ENCODE results near the gene CYP46A1. TPM values are rescaled to one million over a fixed set of nuclear protein-coding genes. Genes with fewer than 3 reads are reported as not detected.

Gene CYP46A1
- total RNA-seq, 1 experiment from 2014 or later, result 0.36 TPM

DNA sequence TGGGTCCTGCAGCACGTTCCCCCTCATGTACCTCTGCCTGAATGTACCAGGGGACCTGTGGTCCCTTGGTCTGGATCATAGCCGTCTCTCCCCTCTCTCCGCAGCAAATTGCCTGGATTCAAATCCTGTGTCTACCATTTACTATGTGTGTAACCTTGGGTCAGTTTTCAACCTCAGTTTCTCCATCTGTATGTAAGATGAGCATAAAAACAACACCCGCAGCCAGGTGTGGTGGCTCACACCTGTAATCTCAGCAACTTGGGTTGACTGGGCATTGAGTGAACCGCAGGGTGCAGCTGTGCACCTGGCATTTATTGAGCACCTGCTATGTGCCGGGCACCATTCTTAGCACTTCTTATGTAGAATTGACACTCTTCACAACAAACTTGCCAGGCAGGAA is 14.1 kb downstream of the CYP46A1 start:
- ATAC-seq, result no peak
- H3K36me3 ChIP-seq (ENCODE audit: control insufficient read depth, insufficient read depth, low read length), result no peaks in the 10 kb centered on the region
- intact Hi-C loops (cut with micrococcal nuclease; ENCODE audit: unreplicated experiment), result no loop called here
- no peaks in the 10 kb centered on the region for H3K4me1 ChIP-seq (ENCODE audit: control insufficient read depth, insufficient read depth, low read length)
- BruUV-seq (replicated peaks), result no TSS peak
- in situ Hi-C loops (cut with HindIII; ENCODE audit: low pct_unique_long_range_greater_than_20kb, low sequenced_read_pairs), result no loop called here
- no peak for TF ChIP-seq TCF7L2 (IDR thresholded peaks at IDR 0.05; ENCODE audit: low read depth, low read length)
- no peak for TF ChIP-seq POLR2AphosphoS5 (IDR thresholded peaks at IDR 0.05; ENCODE audit: low read depth, low read length)
- TF ChIP-seq, protein P1, sequence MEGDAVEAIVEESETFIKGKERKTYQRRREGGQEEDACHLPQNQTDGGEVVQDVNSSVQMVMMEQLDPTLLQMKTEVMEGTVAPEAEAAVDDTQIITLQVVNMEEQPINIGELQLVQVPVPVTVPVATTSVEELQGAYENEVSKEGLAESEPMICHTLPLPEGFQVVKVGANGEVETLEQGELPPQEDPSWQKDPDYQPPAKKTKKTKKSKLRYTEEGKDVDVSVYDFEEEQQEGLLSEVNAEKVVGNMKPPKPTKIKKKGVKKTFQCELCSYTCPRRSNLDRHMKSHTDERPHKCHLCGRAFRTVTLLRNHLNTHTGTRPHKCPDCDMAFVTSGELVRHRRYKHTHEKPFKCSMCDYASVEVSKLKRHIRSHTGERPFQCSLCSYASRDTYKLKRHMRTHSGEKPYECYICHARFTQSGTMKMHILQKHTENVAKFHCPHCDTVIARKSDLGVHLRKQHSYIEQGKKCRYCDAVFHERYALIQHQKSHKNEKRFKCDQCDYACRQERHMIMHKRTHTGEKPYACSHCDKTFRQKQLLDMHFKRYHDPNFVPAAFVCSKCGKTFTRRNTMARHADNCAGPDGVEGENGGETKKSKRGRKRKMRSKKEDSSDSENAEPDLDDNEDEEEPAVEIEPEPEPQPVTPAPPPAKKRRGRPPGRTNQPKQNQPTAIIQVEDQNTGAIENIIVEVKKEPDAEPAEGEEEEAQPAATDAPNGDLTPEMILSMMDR (IDR thresholded peaks at IDR 0.05), result no peak
- TF ChIP-seq, protein P2, sequence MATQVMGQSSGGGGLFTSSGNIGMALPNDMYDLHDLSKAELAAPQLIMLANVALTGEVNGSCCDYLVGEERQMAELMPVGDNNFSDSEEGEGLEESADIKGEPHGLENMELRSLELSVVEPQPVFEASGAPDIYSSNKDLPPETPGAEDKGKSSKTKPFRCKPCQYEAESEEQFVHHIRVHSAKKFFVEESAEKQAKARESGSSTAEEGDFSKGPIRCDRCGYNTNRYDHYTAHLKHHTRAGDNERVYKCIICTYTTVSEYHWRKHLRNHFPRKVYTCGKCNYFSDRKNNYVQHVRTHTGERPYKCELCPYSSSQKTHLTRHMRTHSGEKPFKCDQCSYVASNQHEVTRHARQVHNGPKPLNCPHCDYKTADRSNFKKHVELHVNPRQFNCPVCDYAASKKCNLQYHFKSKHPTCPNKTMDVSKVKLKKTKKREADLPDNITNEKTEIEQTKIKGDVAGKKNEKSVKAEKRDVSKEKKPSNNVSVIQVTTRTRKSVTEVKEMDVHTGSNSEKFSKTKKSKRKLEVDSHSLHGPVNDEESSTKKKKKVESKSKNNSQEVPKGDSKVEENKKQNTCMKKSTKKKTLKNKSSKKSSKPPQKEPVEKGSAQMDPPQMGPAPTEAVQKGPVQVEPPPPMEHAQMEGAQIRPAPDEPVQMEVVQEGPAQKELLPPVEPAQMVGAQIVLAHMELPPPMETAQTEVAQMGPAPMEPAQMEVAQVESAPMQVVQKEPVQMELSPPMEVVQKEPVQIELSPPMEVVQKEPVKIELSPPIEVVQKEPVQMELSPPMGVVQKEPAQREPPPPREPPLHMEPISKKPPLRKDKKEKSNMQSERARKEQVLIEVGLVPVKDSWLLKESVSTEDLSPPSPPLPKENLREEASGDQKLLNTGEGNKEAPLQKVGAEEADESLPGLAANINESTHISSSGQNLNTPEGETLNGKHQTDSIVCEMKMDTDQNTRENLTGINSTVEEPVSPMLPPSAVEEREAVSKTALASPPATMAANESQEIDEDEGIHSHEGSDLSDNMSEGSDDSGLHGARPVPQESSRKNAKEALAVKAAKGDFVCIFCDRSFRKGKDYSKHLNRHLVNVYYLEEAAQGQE (IDR thresholded peaks at IDR 0.05; ENCODE audit: insufficient read depth in 1 of 2, low read depth in 2 of 2, low read length in 1 of 2), result no peak
- no peak for TF ChIP-seq SIN3A (IDR thresholded peaks at IDR 0.05; ENCODE audit: borderline replicate concordance, insufficient read depth, low read depth, low read length)
- H3K4me3 ChIP-seq (ENCODE audit: low read depth in 2 of 2, low read length in 2 of 2), result no peak overlapping the region
- H3K27me3 ChIP-seq (ENCODE audit: control insufficient read depth, insufficient read depth, low read length), result no peaks in the 10 kb centered on the region
- POLR2A ChIA-PET, result no interaction called here
- no peak overlapping the region for H3K27ac ChIP-seq (ENCODE audit: low read length)
- H3K9me3 ChIP-seq (ENCODE audit: control insufficient read depth, insufficient read depth, low read depth, low read length), result no peaks in the 10 kb centered on the region
- CTCF ChIA-PET, result no interaction called here
- DNase-seq (ENCODE audit: low read depth, low spot score), result no peak

DNA sequence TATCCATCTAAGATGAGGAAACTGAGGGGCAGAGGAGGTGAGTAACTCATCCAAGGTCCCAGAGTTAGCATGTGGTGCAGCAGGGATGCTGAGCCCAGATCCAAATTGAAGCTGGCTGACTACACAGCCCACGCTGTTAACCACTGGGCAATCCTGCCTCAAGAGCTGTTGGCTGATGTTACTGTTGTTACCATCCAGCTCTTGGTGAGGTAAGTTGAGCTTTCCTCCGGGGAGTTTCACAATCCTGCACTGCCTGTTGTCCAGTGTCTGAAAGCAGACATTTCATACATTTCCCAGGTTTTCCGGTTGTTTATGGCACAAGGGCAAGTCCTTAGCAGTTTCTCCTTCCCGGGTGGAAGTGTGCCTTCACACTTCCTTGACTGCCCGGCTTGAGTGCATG is 14.5 kb downstream of the CYP46A1 start:
- DNase-seq (ENCODE audit: low read depth, low spot score), result no peak
- no peaks in the 10 kb centered on the region for H3K27me3 ChIP-seq (ENCODE audit: control insufficient read depth, insufficient read depth, low read length)
- no peak overlapping the region for H3K27ac ChIP-seq (ENCODE audit: low read length)
- intact Hi-C loops (cut with micrococcal nuclease; ENCODE audit: unreplicated experiment), result no loop called here
- POLR2A ChIA-PET, result no interaction called here
- H3K36me3 ChIP-seq (ENCODE audit: control insufficient read depth, insufficient read depth, low read length), result no peaks in the 10 kb centered on the region
- ATAC-seq, result no peak
- CTCF ChIA-PET, result no interaction called here
- no TSS peak for BruUV-seq (replicated peaks)
- in situ Hi-C loops (cut with HindIII; ENCODE audit: low pct_unique_long_range_greater_than_20kb, low sequenced_read_pairs), result no loop called here
- no peaks in the 10 kb centered on the region for H3K9me3 ChIP-seq (ENCODE audit: control insufficient read depth, insufficient read depth, low read depth, low read length)
- no peaks in the 10 kb centered on the region for H3K4me1 ChIP-seq (ENCODE audit: control insufficient read depth, insufficient read depth, low read length)
- no peak overlapping the region for H3K4me3 ChIP-seq (ENCODE audit: low read depth in 2 of 2, low read length in 2 of 2)
- TF ChIP-seq POLR2AphosphoS5 (IDR thresholded peaks at IDR 0.05; ENCODE audit: low read depth, low read length), result no peak
- TF ChIP-seq, protein P2 (IDR thresholded peaks at IDR 0.05; ENCODE audit: insufficient read depth in 1 of 2, low read depth in 2 of 2, low read length in 1 of 2), result no peak
- TF ChIP-seq SIN3A (IDR thresholded peaks at IDR 0.05; ENCODE audit: borderline replicate concordance, insufficient read depth, low read depth, low read length), result no peak
- no peak for TF ChIP-seq TCF7L2 (IDR thresholded peaks at IDR 0.05; ENCODE audit: low read depth, low read length)
- TF ChIP-seq, protein P1 (IDR thresholded peaks at IDR 0.05), result no peak

Data from Panc1 (cell line).